ENCODE measurements around the gene PTPRE. TPM values are rescaled to one million over a fixed set of nuclear protein-coding genes. Genes with fewer than 3 reads are reported as not detected.

PTPRE gene
- total RNA-seq, 6 donors from 2014 or later: 49.9 to 89.2 (median 64.2) TPM

DNA sequence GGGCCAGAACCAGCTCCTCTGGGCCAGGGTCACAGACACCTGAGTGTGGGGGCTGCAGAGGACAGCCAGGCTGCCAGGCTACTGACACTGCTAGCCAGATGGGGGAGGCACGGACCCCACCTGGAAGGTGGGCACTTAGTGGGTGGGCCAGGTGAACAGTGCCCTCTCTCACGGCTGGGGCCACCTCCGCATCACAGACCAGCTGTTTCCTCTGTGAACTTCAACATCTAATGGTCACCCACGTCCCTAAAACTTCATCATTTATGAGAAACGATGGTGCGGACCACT lies 138.9 kb downstream of the PTPRE start:
- 78 to 96% methylated on average over 5 to 6 of the region's 6 CpGs for WGBS, 2 donors
- peak overlapping the region in 2 of 4 donors; percentile 23 to 26 for H3K27ac ChIP-seq
- H3K9me3 ChIP-seq: no peaks in the 10 kb centered on the region
- peaks cover 19 to 43% (median 38%) of the 10 kb centered on the region in 4 donors for H3K4me1 ChIP-seq
- ATAC-seq (ENCODE audit: low FRiP score in 2 of 2): no peak
- TF ChIP-seq, protein P1, sequence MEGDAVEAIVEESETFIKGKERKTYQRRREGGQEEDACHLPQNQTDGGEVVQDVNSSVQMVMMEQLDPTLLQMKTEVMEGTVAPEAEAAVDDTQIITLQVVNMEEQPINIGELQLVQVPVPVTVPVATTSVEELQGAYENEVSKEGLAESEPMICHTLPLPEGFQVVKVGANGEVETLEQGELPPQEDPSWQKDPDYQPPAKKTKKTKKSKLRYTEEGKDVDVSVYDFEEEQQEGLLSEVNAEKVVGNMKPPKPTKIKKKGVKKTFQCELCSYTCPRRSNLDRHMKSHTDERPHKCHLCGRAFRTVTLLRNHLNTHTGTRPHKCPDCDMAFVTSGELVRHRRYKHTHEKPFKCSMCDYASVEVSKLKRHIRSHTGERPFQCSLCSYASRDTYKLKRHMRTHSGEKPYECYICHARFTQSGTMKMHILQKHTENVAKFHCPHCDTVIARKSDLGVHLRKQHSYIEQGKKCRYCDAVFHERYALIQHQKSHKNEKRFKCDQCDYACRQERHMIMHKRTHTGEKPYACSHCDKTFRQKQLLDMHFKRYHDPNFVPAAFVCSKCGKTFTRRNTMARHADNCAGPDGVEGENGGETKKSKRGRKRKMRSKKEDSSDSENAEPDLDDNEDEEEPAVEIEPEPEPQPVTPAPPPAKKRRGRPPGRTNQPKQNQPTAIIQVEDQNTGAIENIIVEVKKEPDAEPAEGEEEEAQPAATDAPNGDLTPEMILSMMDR (IDR thresholded peaks at IDR 0.05): no peak
- TF ChIP-seq EP300 (IDR thresholded peaks at IDR 0.05) (no peak), POLR2A (IDR thresholded peaks at IDR 0.05) (no peak), POLR2AphosphoS5 (IDR thresholded peaks at IDR 0.05) (no peak)
- no peak overlapping the region for H3K4me3 ChIP-seq
- no peak for DNase-seq
- H3K27me3 ChIP-seq: no peaks in the 10 kb centered on the region
- peaks cover 0 to 7% (median 0%) of the 10 kb centered on the region in 4 donors for H3K36me3 ChIP-seq

DNA sequence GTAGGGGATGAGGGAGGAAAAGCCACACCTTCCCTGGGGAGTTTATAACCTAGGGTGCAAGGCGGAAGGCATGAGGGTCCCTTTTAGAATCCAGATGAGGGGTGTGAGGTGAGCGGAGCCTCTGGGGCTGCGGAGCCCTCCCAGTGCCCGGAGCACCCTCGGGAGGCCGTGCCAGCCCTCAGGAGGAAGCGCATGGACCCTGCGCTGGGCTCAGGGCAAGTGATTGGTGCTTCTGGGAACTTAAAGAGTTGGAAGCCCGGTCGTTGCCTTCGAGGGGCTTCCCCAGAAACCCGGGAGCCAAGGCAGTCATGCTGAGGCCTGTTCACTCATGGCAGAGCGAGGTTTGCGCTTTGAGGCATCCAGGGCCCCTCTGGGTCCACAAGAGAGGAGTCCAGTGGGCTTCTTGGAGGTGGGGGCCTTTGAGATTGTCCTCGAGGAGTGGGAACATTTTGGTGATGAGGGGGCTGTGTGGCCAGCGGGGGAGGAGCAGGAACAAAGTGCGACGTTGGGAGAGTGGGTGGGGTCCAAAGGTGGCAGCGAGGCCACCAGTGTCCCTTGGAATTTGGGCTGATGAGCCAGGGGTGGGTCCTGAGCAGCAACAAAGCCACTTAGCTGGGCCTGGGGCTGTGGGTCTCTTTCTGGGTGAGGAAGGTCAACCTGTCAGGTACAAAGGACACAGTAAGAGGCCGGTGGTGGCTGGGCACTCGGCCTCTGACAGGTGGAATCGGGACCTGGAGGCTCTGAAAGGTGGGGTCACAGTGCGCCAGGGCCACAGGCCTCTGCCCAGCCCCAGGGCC lies 139.5 kb downstream of the PTPRE start:
- H3K4me3 ChIP-seq: no peak overlapping the region
- peaks cover 19 to 44% (median 40%) of the 10 kb centered on the region in 4 donors for H3K4me1 ChIP-seq
- DNase-seq: no peak
- H3K36me3 ChIP-seq: peaks cover 0 to 11% (median 0%) of the 10 kb centered on the region in 4 donors
- no peak for ATAC-seq (ENCODE audit: low FRiP score in 2 of 2)
- peak overlapping the region; percentile 87 to 89 (median 88) for H3K27ac ChIP-seq
- no peaks in the 10 kb centered on the region for H3K9me3 ChIP-seq
- no peaks in the 10 kb centered on the region for H3K27me3 ChIP-seq
- TF ChIP-seq, protein P1 (IDR thresholded peaks at IDR 0.05): no peak
- TF ChIP-seq POLR2A (IDR thresholded peaks at IDR 0.05) (no peak), EP300 (IDR thresholded peaks at IDR 0.05) (no peak)
- WGBS, 2 donors: 88 to 94% methylated on average over 16 to 23 of the region's 23 CpGs

DNA sequence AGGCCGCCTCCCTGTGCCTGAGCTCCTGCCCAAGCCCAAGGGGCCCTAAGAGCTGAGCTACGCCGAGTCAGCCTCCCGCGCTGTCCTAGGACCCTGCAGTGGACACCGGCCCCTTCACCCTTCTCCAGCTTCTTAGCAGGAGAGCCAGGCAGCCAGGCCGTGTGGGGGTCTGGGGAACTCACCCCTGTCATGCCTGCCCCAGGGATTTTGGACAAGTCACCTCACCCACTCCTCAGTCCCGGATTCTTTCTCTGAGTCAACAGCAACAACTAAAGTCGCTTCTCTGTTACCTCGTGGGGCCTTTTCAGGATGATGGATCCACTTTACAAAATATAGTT lies 140.0 kb downstream of the PTPRE start:
- Histone ChIP-seq H3K9me3 (no peaks in the 10 kb centered on the region), H3K4me1 (peaks cover 19 to 47% (median 40%) of the 10 kb centered on the region in 4 donors), H3K27ac (peak overlapping the region; percentile 87 to 89 (median 88)), H3K36me3 (peaks cover 0 to 17% (median under 1%) of the 10 kb centered on the region in 4 donors), H3K4me3 (no peak overlapping the region), H3K27me3 (no peaks in the 10 kb centered on the region)
- WGBS, 2 donors: 77% methylated on average over 10 of the region's 10 CpGs; no CpG with 5 or more reads in 1 of the 2 donors
- DNase-seq (peak in 1 of 2 donors; percentile 78), ATAC-seq (ENCODE audit: low FRiP score in 2 of 2) (no peak)
- no peak for TF ChIP-seq EP300 (IDR thresholded peaks at IDR 0.05)
- TF ChIP-seq, protein P1 (IDR thresholded peaks at IDR 0.05): no peak
- no peak for TF ChIP-seq POLR2AphosphoS5 (IDR thresholded peaks at IDR 0.05)
- no peak for TF ChIP-seq POLR2A (IDR thresholded peaks at IDR 0.05)

DNA sequence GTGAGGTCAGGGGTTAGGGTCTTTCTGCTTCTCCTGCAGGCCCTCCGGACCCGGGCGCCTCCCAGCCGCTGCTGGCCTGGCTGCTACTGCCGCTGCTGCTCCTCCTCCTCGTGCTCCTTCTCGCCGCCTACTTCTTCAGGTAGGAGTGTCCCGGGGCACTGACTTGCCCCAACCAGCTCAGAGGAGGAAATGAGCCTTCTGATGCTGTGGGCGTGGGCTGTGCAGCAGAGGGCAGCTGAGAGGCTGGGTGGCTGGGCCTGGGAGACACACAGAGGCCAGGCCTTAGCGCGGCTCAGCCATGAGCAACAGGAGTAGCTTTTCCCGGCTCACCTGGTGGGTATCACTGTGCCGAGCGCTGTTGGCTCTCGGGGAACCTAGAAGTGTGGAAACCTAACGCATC lies 140.4 kb downstream of the PTPRE start:
- DNase-seq: peak; percentile 88 to 96
- Histone ChIP-seq H3K36me3 (peaks cover 0 to 21% (median 2%) of the 10 kb centered on the region in 4 donors), H3K4me1 (peaks cover 19 to 50% (median 41%) of the 10 kb centered on the region in 4 donors), H3K4me3 (peak overlapping the region in 3 of 4 donors; percentile 25 to 50 (median 39)), H3K9me3 (no peaks in the 10 kb centered on the region), H3K27me3 (no peaks in the 10 kb centered on the region), H3K27ac (peak overlapping the region; percentile 87 to 89 (median 88))
- TF ChIP-seq POLR2AphosphoS5 (IDR thresholded peaks at IDR 0.05): peak; percentile 88 to 93
- TF ChIP-seq EP300 (IDR thresholded peaks at IDR 0.05): no peak
- TF ChIP-seq, protein P1 (IDR thresholded peaks at IDR 0.05): peak in 1 of 6 experiments; percentile 15
- peak; percentile 39 to 95 (median 64) for TF ChIP-seq POLR2A (IDR thresholded peaks at IDR 0.05)
- peak; percentile 91 to 95 for ATAC-seq (ENCODE audit: low FRiP score in 2 of 2)
- 22 to 30% methylated on average over 10 to 17 of the region's 17 CpGs for WGBS, 2 donors

Data from upper lobe of left lung (tissue), 6 donors.